ENCODE results near the gene THRB.
"Not testable (repeated sequence)": the region's sequence is repeated elsewhere in the genome, so short reads cannot be mapped to it uniquely, and the experiment has no call there.

THRB gene

GRCh38 chr3:24420829-24421228, 73.8 kb downstream of the THRB start:
- DNase-seq; in situ Hi-C loops (cut with MboI; ENCODE audit: low pct_unique_long_range_greater_than_20kb, low sequenced_read_pairs): not testable (repeated sequence)

- no peak for DNase-seq
- in situ Hi-C loops (cut with MboI; ENCODE audit: low pct_unique_long_range_greater_than_20kb, low sequenced_read_pairs), result no loop called here
These were observed 74.4 kb downstream of the THRB start for GRCh38 chr3:24420224-24420623.

GRCh38 chr3:24419067-24419791, 75.4 kb downstream of the THRB start:
- DNase-seq, result no peak
- in situ Hi-C loops (cut with MboI; ENCODE audit: low pct_unique_long_range_greater_than_20kb, low sequenced_read_pairs), result no loop called here

- in situ Hi-C loops (cut with MboI; ENCODE audit: low pct_unique_long_range_greater_than_20kb, low sequenced_read_pairs), result no loop called here
These were observed 76.9 kb downstream of the THRB start for GRCh38 chr3:24417730-24418129.

DNA sequence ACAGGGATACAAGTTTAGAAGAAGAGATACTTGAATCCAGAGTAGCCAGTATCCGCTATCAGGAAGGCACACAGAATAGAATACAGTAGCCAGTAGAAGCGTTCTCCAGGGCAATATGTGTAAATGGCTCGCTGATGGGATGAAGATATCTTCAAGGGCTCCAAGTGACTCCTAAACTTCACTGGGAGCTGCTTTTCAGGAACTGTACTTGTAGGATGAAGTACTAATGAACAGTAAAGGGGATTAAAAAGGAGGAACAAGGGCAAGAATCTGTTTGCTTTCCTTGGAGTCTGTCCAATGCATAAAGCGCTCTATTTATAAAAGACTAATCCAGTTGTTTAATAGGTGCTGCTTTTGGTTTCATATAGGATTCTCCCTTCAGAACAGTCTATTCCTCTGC, 78.4 kb downstream of the THRB start:
- in situ Hi-C loops (cut with MboI; ENCODE audit: low pct_unique_long_range_greater_than_20kb, low sequenced_read_pairs), result no loop called here
- DNase-seq, result no peak

More at GRCh38 chr3:24417730-24418129, 76.9 kb downstream of the THRB start:
- no peak for DNase-seq

- in situ Hi-C loops (cut with MboI; ENCODE audit: low pct_unique_long_range_greater_than_20kb, low sequenced_read_pairs), result no loop called here
- DNase-seq, result no peak
These were observed 78.8 kb downstream of the THRB start for GRCh38 chr3:24415824-24416223.

GRCh38 chr3:24413662-24414061, 81.0 kb downstream of the THRB start:
- in situ Hi-C loops (cut with MboI; ENCODE audit: low pct_unique_long_range_greater_than_20kb, low sequenced_read_pairs), result not testable (repeated sequence)

DNA sequence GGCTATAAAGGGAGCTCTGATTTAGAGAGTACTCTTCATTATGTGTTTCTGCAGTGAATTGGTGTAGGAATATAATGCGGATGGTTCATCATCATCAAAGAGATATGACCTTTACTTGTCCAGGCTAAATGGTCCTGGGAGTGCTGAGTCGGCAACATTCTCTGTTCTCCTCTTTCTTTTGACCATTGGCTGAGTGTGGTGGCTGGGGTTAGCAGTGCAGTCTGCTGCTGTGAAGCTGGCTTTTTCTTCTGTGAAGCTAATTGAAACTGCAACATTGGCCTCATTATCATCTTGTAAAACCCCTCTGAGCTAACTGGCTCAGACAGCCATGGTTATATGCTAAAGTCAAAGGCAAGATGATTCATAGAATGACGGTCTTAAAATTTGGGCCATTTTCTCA, 83.8 kb downstream of the THRB start:
- in situ Hi-C loops (cut with MboI; ENCODE audit: low pct_unique_long_range_greater_than_20kb, low sequenced_read_pairs), result no loop called here
- DNase-seq, result no peak

More at GRCh38 chr3:24413662-24414061, 81.0 kb downstream of the THRB start:
- DNase-seq, result not testable (repeated sequence)

GRCh38 chr3:24407980-24408680, 86.5 kb downstream of the THRB start:
- in situ Hi-C loops (cut with MboI; ENCODE audit: low pct_unique_long_range_greater_than_20kb, low sequenced_read_pairs), result no loop called here
- no peak for DNase-seq

DNA sequence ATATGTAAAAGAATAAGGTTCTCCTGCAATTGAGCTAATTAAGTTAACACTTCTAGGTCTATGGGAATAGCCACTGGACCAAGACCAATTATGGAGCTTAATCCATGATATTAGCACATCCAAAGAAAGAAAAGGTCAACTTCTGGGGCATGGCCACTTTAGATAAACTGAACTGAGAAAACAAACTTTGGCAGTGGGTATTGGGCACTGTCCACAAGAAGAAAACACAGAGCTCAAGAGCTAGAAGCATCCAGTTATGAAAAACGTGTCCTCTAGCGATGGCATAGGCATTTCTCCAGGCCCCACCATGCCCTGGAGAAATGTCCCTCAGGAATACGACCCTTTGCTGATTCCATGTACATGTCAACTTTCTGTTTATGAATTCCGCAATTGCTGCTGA, 87.8 kb downstream of the THRB start:
- DNase-seq, result no peak
- in situ Hi-C loops (cut with MboI; ENCODE audit: low pct_unique_long_range_greater_than_20kb, low sequenced_read_pairs), result no loop called here

- no peak for DNase-seq
- in situ Hi-C loops (cut with MboI; ENCODE audit: low pct_unique_long_range_greater_than_20kb, low sequenced_read_pairs), result no loop called here
These were observed 89.6 kb downstream of the THRB start for GRCh38 chr3:24405057-24405456.

- DNase-seq, result no peak
- in situ Hi-C loops (cut with MboI; ENCODE audit: low pct_unique_long_range_greater_than_20kb, low sequenced_read_pairs), result no loop called here
These were observed 92.9 kb downstream of the THRB start for GRCh38 chr3:24401811-24402185.

- DNase-seq, result no peak
- in situ Hi-C loops (cut with MboI; ENCODE audit: low pct_unique_long_range_greater_than_20kb, low sequenced_read_pairs), result no loop called here
These were observed 93.4 kb downstream of the THRB start for GRCh38 chr3:24401090-24401810.

DNA sequence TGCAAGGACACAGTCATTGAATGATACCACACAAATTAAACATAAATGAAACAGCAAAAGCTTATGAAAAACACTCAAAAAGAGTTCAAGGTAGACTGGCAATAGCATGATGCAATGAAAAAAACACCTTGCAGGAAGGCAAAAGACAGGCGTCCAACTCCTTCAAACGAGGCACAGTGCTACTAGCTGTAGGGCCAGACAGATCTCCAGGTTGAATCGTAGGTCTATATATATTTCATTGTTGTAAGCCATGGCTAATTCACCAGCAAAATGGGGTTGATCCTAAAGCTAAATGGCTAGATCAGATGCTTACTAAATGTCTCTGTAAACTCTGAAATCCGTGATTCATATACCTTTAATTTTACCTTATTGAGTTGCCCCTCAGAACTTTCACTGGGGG, 94.2 kb downstream of the THRB start:
- no peak for DNase-seq
- in situ Hi-C loops (cut with MboI; ENCODE audit: low pct_unique_long_range_greater_than_20kb, low sequenced_read_pairs), result no loop called here

DNA sequence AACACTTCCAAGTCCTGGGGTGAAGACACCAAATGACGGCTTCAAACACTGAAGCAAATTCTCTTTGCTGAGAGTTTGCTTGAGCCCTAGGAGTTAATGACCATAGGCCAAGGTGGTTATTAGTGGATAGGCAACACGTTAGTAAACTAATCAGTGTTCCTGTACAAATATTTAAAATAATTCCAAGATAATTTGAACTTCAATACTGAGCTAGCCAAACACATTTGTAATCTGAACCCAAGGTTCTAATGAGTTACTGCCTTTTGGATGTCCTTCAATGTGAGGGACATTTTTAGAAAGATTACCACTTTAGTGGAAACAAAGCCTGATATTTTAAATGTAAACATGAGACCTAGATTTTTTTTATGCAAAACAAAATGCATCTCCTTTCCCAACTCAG, 94.6 kb downstream of the THRB start:
- in situ Hi-C loops (cut with MboI; ENCODE audit: low pct_unique_long_range_greater_than_20kb, low sequenced_read_pairs), result no loop called here
- DNase-seq, result no peak

DNA sequence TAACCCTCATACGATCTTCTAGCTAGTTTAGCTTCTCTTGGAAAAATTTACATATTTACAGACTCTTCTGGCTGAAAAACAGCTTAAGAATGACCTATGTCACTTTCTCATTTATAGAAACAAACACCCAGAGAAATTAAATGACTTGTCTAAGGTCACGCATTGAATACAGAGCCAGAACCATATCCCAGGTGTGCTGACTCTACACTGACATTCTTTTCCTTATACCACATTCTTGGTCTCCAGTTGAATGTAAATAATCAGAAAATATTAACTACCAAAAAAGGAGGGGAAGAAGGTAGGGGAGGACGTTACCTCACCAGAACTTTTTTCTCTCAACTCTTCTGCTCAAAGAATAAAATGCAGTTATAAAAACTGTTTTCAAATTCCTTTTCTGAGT, 95.0 kb downstream of the THRB start:
- no peak for DNase-seq
- in situ Hi-C loops (cut with MboI; ENCODE audit: low pct_unique_long_range_greater_than_20kb, low sequenced_read_pairs), result no loop called here

GRCh38 chr3:24398712-24399111, 95.9 kb downstream of the THRB start:
- in situ Hi-C loops (cut with MboI; ENCODE audit: low pct_unique_long_range_greater_than_20kb, low sequenced_read_pairs); DNase-seq: not testable (repeated sequence)

GRCh38 chr3:24396338-24396737, 98.3 kb downstream of the THRB start:
- no peak for DNase-seq
- in situ Hi-C loops (cut with MboI; ENCODE audit: low pct_unique_long_range_greater_than_20kb, low sequenced_read_pairs), result no loop called here

DNA sequence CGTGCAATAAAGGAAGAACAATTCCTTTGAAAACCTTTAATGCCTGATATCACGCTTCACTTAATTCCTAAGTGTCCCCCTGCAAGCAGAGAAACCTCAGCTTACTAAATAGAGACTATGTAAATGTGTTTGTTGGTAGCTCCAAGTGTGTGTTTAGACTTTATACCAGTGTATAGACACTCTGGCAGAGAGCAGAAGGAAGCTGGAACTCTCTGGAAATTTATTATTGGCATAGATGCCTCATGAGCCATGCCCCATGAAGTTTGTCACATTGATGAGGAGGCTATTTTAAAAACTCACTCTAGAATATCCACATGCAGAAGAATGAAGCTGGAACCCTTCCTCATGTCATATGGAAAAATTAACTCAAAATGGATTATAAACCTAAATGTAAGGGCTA, 99.9 kb downstream of the THRB start:
- DNase-seq, result no peak
- in situ Hi-C loops (cut with MboI; ENCODE audit: low pct_unique_long_range_greater_than_20kb, low sequenced_read_pairs), result no loop called here

DNA sequence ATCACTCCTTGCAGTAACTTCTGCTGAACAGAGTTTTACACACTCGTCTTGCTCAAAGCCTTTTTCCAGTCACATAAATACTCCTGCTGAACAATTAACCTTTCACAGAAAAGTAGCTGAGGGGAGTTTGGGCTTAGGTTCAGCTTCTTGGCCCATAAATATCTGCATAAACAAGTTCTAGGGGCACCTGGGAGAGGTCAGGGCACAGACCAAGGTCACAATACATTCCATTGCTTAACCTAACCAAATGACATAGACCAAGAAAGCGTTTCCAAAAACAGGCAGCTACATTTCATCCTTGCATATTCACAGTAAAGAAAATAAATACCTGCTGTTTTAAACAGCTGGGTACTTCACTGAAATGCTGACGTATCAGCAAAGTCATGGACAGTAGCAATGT, 101.3 kb downstream of the THRB start:
- in situ Hi-C loops (cut with MboI; ENCODE audit: low pct_unique_long_range_greater_than_20kb, low sequenced_read_pairs), result no loop called here
- DNase-seq, result no peak
